A673 (cell line): ENCODE results near the gene CWC27.

Source experiments
- EZH2 ChIP-seq: fragments of 200-600 bp; sonication (generic); IDR thresholded peaks from 2 replicates; pipeline ENCODE4 v1.6.1; 2017; ENCODE audit warnings: borderline replicate concordance, low read depth, mild to moderate bottlenecking, mixed read lengths, antibody characterized with exemption, low read length; ENCODE audit not compliant: poor library complexity, severe bottlenecking
- TF ChIP-seq, protein P1 (sequence below): fragments of 300-800, 200-600 bp; sonication (generic); conservative IDR thresholded peaks from 2 replicates; pipeline ENCODE4 v1.5.1; 2017; ENCODE audit warnings: low read depth, mild to moderate bottlenecking, antibody characterized with exemption, low read length, moderate library complexity, mixed read lengths

DNA sequence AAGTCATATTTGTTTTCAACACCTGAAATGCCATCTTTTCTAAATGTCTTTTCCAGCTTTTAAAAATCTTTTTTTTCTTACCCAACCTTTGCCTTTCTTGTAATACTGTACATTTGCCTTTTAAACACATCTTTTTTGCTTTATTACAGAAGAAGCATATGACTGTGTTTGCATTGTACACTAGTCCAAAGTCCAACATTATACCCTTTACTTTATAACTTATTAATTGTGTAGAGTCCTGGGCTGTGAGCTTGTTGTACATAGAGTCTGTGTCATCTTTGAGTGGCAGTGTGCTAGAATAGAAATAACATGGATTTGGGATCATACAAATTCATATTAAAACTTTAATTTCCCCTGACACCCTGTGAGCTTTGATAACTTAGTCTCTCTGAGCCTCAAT is 23.7 kb downstream of the CWC27 start:
- TF ChIP-seq, protein P1, sequence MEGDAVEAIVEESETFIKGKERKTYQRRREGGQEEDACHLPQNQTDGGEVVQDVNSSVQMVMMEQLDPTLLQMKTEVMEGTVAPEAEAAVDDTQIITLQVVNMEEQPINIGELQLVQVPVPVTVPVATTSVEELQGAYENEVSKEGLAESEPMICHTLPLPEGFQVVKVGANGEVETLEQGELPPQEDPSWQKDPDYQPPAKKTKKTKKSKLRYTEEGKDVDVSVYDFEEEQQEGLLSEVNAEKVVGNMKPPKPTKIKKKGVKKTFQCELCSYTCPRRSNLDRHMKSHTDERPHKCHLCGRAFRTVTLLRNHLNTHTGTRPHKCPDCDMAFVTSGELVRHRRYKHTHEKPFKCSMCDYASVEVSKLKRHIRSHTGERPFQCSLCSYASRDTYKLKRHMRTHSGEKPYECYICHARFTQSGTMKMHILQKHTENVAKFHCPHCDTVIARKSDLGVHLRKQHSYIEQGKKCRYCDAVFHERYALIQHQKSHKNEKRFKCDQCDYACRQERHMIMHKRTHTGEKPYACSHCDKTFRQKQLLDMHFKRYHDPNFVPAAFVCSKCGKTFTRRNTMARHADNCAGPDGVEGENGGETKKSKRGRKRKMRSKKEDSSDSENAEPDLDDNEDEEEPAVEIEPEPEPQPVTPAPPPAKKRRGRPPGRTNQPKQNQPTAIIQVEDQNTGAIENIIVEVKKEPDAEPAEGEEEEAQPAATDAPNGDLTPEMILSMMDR: no peak
- no peak for TF ChIP-seq EZH2
